Activated CD4-positive, CD25-positive, alpha-beta regulatory T cell treated with anti-CD3 and anti-CD28 coated beads, Interleukin-2, amount 50 U/mL, for 16 hours (primary cell): ENCODE measurements around the gene FBXL20.
"Not testable (repeated sequence)": the region's sequence is repeated elsewhere in the genome, so short reads cannot be mapped to it uniquely, and the experiment has no call there.

ENCODE experiments used
- DNase-seq: peaks from one replicate; pipeline ENCODE4 v3.0.0-alpha.2; 2020; ENCODE audit warnings: low read depth, low spot score

Gene FBXL20

GRCh38 chr17:39332092-39332491, 69.3 kb downstream of the FBXL20 start:
- DNase-seq = no peak

DNA sequence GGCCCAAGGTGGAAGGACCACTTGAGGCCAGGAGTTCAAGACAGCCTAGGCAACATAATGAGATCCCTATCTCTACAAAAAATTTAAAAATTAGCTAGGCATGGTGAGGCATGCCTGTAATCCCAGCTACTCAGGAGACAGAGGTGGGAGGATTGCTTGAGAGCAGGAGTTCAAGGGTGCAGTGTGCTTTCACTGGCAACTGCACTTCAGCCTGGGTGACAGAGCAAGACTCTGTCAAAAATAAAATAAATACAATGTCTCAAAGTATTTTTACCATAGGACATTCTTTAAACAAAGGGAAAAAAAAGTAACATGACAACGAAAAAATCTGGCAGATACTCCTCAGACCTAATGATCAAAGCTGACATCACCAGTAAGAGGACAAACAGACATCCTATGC, 72.6 kb downstream of the FBXL20 start:
- DNase-seq = no peak

DNA sequence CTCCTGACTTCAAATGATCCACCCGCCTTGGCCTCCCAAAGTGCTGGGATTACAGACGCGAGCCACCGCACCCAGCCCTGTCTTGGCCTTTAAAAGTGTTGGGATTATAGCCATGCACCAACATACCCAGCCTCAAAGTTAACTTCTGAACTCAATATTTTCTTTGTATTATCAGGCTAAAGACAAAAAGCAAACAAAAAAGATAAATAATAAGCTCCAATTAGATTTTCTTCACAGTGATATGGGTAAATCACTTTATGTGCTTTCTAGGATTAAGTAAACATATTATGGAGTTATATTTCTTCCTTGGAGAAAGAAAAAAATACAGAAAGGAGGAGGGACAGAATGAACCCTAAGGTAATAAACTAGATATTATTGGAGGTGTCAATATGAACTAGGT, 74.3 kb downstream of the FBXL20 start:
- no peak for DNase-seq

DNA sequence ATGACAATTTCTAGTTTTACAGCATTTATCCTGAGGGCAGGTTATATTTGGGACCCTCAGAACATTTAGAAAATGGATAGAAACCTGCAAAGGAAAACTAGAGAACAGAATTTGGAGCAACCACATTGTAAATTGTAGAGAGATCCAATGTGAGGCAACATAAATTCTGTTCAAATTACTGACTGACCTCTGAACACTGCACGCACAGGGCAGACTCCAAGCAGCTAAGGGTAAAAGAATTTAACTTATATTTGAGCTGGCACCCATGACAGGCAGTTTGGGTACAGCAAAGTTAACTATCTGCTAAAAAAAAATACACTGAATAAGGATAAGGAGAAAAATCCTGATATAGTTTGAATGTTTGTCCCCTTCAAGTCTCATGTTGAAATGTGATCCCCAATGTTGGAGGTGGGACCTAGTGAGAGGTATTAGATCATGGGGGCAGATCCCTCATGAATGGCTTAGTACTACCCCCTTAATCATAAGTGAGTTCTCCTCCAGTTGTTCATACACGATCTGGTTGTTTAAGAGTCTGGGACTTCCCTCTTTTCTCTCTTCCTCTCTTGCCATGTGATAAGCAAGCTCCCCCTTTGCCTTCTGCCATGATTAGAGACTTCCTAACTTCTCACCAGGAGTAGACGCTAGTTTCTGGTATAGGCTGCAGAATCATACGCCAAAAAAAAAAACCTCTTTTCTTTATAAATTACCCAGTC, 75.7 kb downstream of the FBXL20 start:
- DNase-seq = no peak

DNA sequence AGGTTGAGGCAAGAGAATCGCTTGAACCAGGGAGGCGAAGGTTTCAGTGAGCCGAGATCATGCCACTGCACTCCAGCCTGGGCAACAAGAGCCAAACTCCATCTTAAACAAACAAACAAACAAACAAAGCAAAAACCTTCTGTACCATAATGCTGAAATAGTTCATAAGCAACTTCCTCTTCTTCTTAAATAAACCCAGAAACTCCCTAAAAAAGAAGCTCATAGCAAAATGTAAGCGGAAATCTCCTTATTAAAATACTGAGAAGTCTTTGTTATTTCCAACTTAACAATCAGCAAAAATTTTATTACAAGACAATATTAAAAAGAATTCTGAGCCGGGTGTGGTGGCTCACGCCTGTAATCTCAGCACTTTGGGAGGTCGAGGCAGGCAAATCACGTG, 82.8 kb downstream of the FBXL20 start:
- no peak for DNase-seq

DNA sequence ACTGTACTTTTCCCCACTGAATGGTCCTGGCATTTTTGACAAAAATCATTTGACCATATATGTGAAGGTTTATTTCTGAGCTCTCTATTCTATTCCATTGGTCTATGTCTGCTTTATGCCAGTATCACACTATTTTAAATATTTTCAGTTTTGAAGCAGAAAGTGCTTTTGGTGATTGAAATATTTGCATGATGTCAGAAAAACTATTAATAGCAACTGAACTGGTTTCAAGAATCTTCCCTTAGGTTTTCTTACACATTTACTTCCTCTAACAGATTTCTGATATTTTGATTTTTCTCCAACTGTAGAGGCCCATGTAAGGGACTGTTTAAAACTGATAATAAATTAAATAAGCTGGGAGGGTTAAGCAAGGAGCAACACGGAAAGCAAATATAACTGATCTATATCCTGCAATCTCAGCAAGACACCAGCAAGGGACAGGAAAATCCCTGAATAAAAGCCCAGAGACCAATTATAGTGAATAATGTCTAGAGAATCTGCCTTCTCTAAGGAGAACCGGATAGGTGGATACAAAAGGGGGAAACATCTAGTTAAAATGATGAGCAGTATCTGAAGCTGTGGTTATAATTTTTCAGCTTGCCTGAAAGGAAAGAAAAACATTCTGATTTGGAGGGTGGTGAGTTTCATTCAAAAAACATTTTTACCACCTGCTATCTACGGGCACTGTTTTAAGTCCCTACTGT, 94.8 kb downstream of the FBXL20 start:
- DNase-seq = no peak

DNA sequence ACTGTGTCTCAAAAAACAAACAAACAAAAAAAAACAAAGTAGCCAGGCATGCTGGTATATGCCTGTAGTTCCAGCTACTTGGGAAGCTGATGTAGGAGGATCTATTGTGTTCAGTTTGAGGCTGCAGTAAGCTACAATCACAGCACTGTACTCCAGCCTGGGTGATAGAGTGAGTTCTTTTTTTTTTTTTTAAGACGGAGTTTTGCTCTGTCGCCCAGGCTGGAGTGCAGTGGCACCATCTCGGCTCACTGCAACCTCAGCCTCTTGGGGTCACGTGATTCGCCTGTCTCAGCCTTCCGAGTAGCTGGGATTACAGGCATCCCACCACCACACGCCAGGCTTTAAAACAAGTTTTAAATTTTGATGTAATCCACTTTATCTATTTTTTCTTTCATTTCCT, 95.4 kb downstream of the FBXL20 start:
- no peak for DNase-seq

GRCh38 chr17:39304188-39304587, 97.2 kb downstream of the FBXL20 start:
- DNase-seq = no peak

- DNase-seq = no peak
Observed at GRCh38 chr17:39294060-39294459, 107.4 kb downstream of the FBXL20 start.

DNA sequence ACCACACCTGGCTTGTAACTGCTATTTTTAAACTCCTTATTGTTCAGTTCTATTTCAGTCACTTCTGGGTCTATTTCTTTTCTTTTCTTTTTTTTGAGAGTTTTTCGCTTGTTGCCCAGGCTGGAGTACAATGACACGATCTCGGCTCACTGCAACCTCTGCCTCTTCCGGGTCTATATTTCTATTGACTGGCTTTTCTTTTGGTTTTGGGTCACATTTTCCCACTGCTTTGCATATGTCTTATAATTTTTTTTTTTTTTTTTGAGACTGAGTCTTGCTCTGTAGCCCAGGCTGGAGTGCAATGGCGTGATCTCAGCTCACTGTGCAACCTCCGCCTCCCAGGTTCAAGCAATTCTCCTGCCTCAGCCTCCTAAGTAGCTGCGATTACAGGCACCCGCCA, 108.9 kb downstream of the FBXL20 start:
- DNase-seq = not testable (repeated sequence)

DNA sequence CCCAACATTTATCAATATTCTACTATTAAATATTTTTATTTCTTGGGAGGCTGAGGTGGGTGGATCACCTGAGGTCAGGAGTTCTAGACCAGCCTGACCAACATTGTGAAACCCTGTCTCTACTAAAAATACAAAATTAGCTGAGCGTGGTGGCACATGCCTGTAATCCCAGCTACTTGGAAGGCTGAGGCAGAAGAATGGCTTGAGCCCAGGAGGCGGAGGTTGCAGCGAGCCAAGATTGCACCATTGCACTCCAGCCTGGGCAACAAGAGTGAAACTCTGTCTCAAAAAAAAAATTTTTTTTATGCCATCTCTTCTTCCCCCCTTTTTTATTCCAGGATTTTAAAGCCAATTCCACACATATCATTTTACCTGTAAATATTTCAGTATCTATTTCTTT, 114.9 kb downstream of the FBXL20 start:
- DNase-seq = not testable (repeated sequence)

- DNase-seq = no peak
Observed at GRCh38 chr17:39284685-39285084, 116.7 kb downstream of the FBXL20 start.

GRCh38 chr17:39283896-39284295, 117.5 kb downstream of the FBXL20 start:
- DNase-seq = no peak

- no peak for DNase-seq
Observed at GRCh38 chr17:39283098-39283497, 118.3 kb downstream of the FBXL20 start.

DNA sequence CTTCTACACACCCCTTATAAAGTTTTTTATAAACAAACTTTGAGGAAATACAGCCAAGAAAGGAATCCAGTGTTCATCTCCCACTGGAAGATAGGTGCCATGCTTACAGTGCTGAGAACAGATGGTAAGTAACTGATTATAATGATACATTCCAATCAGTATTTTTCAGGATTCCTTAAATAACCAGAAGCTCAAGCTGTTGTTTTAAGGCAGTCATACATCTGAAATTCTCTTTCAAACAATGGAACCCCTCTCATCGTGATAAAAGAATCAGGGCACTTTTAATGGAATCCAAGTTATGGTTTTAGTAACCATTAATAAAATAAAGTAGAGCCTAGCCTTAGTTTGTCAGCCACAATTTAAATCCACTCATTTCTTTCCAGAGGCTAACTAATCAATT, 119.6 kb downstream of the FBXL20 start:
- no peak for DNase-seq

- DNase-seq = not testable (repeated sequence)
Observed at GRCh38 chr17:39278246-39278645, 123.2 kb downstream of the FBXL20 start.

DNA sequence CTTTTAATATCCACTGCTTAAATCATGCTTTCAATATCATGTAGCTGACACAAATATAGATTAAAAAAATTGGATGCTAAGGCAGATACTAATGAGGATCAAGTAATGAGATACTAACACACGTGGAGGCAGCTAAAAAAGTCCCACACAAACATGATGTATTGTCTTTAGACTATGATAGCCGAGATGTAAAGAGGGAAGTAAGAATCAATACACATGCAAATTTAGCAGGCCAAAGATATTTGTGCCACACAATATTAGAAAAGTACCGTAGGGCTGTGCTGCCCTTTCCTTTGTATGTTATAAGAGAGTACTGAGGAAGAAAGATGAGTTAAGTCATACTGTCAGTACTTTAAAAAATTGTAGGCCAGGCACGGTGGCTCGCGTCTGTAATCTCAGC, 124.3 kb downstream of the FBXL20 start:
- DNase-seq = no peak

GRCh38 chr17:39276113-39276512, 125.3 kb downstream of the FBXL20 start:
- DNase-seq = no peak

DNA sequence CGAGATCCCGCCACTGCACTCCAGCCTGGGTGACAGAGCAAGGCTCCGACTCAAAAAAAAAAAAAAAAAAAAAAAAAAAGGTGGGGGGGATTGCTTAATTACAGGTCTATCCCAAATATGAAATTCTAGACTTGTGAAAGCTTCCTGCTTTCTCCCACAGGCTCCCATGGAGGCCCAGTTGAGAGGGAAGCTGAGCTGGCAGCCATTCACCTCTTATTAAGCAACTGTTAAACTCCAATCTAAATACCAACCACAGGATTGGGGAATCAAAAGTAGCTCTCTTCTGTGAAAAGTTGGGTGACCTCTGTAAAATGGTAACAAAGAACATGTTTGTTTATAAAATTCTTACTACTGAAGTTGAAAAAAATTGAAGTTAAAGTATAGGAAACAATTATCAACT, 129.9 kb downstream of the FBXL20 start:
- DNase-seq = no peak

GRCh38 chr17:39270923-39271322, 130.5 kb downstream of the FBXL20 start:
- DNase-seq = no peak

DNA sequence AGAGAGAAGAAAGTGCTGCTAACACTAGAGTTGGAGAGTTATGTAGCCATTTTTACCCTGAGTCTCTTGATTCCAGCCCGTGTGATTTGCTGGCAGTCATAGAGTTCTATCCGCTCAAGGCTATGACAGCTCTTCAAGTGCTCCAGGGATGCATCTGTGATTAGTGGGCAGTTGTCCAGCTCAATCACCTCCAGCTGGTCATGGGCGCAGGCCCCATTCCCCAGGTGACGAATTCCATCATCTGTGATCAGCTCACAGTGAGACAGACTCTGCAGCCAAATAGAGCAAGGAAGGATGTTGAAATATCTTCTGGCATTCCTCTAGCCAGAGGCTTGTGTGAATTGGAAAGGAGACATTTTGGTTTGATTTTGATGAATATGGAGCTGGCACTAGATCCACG, 137.3 kb downstream of the FBXL20 start:
- no peak for DNase-seq

- no peak for DNase-seq
Observed at GRCh38 chr17:39261286-39261685, 140.1 kb downstream of the FBXL20 start.

DNA sequence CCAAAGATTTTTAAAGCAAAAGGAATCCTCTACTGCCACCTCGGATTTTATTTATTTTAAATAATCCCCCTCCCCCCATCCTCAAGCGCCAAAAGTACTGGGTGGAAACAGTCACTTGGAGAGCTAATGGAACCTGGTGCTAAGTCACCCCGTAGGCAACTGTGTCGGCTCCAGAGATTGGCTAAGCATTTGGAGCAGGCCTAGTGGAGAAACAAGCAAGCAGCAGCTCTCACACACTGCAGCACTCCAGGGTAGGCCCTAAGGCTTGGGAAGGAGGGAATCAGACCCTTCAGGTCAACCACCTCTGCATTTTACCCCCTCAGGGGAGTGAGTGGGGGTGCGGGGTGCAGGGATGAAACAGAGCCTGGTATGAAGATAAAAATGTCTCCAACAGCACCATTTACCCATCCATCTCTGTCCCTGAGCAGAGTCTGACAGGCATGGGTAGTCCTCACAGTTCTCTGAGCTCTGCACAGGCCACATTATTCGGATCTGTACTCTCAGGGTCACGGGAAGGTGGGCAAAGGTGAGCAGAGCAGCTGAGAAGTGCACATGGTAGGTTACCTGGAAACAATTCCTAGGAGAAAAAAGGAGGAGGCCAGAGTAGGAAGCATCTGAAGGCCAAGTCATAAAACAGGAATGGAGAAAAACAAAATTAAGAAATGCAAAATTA, 148.5 kb downstream of the FBXL20 start:
- no peak for DNase-seq
